BJ (cell line): ENCODE data around the gene MVD. TPM values are rescaled to one million over a fixed set of nuclear protein-coding genes. Genes with fewer than 3 reads are reported as not detected.

ENCODE experiments used
- CTCF ChIA-PET: fragments of 350-600 bp; formaldehyde crosslinking; extraction: SDS; loops from one replicate; lab custom pipeline; 2021; ENCODE audit warnings: antibody characterized with exemption, inconsistent platforms; lab: Yijun Ruan, JAX
- POLR2A ChIA-PET: fragments of 300-600 bp; sonication (Branson Sonifier 250); formaldehyde crosslinking; extraction: SDS; loops from one replicate; lab custom pipeline; 2021; ENCODE audit warnings: antibody characterized with exemption; lab: Charles Lee
- DNase-seq: peaks from one replicate; pipeline ENCODE4 v3.0.0-alpha.2; 2011; ENCODE audit warnings: low read depth
- H3K27me3 ChIP-seq: 2 replicates; pipeline ENCODE4 v1.6.0; 2011; ENCODE audit warnings: low read length; ENCODE audit not compliant: control insufficient read depth, insufficient read depth
- H3K36me3 ChIP-seq: 2 replicates; pipeline ENCODE4 v1.5.1; 2011; ENCODE audit warnings: low read length; ENCODE audit not compliant: control insufficient read depth, insufficient read depth
- H3K4me3 ChIP-seq: 2 replicates; pipeline ENCODE4 v1.5.1; 2011; ENCODE audit warnings: low read depth, mild to moderate bottlenecking, control low read depth, low read length
- polyA plus RNA-seq: library from polyadenylated mRNA; depleted of rRNA; stranded (reverse); fragments of >200 nt; gene quantifications from 2 replicates; pipeline ENCODE4 v1.2.3, GENCODE V29; 2011
- TF ChIP-seq, protein P1 (sequence below): IDR thresholded peaks from 2 replicates; pipeline ENCODE4 v1.5.1; 2011; ENCODE audit warnings: low read depth, mild to moderate bottlenecking, control low read depth, inconsistent platforms, low read length, moderate library complexity; ENCODE audit not compliant: insufficient read depth

MVD gene
- polyA plus RNA-seq, 1 experiment: 17.4 TPM

DNA sequence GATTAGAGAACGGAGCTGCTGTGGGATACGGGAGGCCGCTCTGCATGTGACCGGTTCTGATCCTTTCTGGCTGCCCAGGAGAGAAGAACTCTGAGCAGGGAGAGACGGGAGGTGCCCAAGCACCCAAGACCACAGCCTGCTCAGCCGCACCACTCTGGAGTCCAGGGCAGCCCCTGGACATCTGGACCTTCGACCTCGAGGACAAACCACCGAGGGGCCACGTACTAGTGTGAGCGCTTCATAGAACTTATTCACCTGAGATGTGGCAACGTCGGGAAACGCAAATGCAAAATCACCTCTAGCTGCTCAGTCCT is 37.4 kb upstream of the MVD start:
- CTCF ChIA-PET: interaction anchor here (1.2 kb wide), 1 partner anchor 13 kb away, joined by 3 read pairs; no protein-coding TSS in a partner anchor
- TF ChIP-seq, protein P1, sequence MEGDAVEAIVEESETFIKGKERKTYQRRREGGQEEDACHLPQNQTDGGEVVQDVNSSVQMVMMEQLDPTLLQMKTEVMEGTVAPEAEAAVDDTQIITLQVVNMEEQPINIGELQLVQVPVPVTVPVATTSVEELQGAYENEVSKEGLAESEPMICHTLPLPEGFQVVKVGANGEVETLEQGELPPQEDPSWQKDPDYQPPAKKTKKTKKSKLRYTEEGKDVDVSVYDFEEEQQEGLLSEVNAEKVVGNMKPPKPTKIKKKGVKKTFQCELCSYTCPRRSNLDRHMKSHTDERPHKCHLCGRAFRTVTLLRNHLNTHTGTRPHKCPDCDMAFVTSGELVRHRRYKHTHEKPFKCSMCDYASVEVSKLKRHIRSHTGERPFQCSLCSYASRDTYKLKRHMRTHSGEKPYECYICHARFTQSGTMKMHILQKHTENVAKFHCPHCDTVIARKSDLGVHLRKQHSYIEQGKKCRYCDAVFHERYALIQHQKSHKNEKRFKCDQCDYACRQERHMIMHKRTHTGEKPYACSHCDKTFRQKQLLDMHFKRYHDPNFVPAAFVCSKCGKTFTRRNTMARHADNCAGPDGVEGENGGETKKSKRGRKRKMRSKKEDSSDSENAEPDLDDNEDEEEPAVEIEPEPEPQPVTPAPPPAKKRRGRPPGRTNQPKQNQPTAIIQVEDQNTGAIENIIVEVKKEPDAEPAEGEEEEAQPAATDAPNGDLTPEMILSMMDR: no peak
- POLR2A ChIA-PET: no interaction called here
- no peaks in the 10 kb centered on the region for H3K27me3 ChIP-seq
- no peak for DNase-seq
- H3K36me3 ChIP-seq: peaks cover 18% of the 10 kb centered on the region
- no peak overlapping the region for H3K4me3 ChIP-seq

DNA sequence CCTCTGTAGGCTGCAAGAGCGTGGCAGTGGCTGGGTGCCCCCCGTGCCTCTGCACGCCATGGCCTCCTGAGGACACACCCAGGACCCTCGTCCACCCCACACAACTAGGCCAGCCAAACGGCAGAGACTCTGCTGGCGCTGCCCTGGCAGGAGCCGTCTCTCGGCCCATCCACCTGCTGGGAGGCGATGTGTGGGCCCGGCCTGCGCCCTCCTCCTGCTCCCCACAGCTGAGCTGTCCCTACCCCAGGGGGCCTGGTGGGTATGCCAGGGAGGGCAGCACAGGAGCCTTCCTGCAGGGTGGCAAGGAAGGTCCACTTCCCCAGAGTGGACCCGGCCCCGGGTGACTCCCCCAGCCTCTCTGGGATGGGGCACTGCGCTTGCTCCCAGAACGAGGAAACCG is 36.3 kb upstream of the MVD start:
- POLR2A ChIA-PET: no interaction called here
- TF ChIP-seq, protein P1: no peak
- no peak overlapping the region for H3K4me3 ChIP-seq
- DNase-seq: no peak
- H3K27me3 ChIP-seq: no peaks in the 10 kb centered on the region
- H3K36me3 ChIP-seq: peaks cover 18% of the 10 kb centered on the region
- CTCF ChIA-PET: no interaction called here

DNA sequence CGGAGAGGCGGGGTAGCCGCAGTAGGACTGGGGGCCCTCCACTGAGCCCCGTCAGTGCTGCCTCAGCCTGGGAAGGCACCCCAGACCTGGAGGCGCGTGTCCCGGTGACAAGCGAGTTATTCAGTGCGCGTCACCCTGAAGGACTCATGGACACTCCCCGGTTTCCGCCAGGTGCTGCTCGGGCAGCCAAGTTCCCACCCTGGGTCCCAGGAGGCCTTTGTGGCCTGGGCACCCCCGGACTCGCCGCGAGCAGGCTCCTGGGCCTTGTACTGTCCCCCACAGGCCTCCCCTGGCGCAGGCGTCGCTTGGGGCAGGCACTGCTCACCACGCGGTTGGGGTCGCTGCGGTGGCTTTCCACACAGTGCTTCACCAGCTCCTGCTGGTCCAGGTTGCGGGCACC is 35.8 kb upstream of the MVD start:
- Histone ChIP-seq H3K4me3 (no peak overlapping the region), H3K36me3 (peaks cover 18% of the 10 kb centered on the region), H3K27me3 (no peaks in the 10 kb centered on the region)
- ChIA-PET POLR2A (no interaction called here), CTCF (no interaction called here)
- TF ChIP-seq, protein P1: no peak
- no peak for DNase-seq

DNA sequence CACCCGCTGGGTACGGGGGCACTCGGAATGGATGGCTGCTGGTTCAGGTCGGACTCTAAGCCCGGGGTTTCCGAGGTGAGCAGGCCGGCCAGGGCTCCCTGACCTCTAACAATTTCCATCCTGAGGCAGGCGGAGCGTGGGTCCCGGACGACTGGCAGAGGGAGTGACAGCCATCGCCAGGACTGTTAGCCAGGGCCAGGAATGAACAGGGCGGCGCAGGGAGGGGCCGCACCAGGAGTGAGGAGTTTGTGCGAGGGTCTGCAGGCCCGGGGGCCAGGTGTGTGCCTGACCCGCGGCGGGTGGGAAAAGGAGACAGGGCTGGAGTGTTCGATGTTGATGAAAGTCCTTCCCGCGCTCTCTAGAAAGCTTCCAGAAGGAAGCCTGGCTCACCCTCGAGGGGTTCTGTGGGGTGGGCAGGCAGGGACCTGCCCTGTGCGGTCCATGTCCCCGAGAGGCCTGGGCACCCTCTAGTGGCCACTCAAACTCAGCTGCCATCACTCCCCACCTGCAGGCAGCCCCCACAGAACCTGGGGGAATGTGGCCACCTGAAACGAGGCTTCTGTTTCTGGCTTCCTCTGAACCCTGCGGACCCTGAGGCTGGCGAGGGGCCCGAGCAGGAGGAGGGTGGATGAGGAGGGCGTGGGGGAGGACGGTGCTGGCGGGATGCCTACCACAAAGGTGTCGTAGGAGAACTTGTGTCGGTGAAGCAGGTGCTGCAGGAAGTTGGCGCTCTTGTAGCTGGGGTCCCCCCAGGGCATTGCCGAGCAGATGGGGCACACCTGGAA is 35.1 kb upstream of the MVD start:
- CTCF ChIA-PET: no interaction called here
- Histone ChIP-seq H3K27me3 (no peaks in the 10 kb centered on the region), H3K4me3 (no peak overlapping the region), H3K36me3 (peaks cover 18% of the 10 kb centered on the region)
- TF ChIP-seq, protein P1: peak; percentile 31; the same call in 1 of the 2 replicates
- POLR2A ChIA-PET: no interaction called here
- no peak for DNase-seq

DNA sequence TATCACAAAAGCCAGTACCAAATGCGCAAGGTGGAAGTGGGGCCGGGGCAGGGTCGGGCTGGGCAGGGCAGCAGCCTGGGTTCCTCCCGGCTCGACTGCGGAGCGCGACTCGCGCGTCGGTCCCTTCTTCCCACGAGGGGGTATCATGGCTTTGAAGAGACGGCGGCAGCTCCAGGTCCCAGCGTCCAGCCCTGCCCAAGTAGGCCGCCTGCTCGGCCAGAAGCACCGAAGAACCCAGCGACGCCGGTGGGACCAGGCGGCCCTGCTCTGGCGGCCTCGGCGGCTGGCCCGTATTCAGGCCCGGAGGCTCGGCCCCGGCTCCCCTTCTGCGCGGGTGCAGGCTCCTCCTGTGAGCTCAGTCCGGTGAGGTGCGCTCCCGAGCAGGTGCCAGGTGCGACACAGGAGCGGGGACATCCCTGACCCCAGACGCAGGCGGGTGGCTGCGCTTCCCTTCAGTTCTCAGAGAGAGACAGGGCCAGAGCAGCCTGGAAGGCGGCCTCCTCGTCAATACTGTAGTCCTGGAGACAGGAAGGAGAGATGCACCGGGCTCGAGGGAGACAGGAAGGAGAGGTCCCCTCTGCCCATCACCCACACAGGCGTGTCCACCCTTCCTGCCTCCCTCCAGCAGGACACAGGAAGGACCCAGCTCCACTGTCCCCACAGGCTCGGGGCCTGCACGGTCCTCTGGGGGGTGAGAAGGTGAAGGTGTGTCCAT is 34.4 kb upstream of the MVD start:
- ChIA-PET CTCF (interaction anchor here (1.5 kb wide), 1 partner anchor 12 kb away, joined by 4 read pairs; no protein-coding TSS in a partner anchor), POLR2A (no interaction called here)
- peaks cover 18% of the 10 kb centered on the region for H3K36me3 ChIP-seq
- no peak overlapping the region for H3K4me3 ChIP-seq
- no peaks in the 10 kb centered on the region for H3K27me3 ChIP-seq
- TF ChIP-seq, protein P1: no peak
- no peak for DNase-seq
